Karpas-422 (cell line): ENCODE data around the gene OTOG. TPM values are rescaled to one million over a fixed set of nuclear protein-coding genes. Genes with fewer than 3 reads are reported as not detected.

Source experiments
- DNase-seq: peaks from one replicate; pipeline ENCODE4 v3.0.0-alpha.2; 2015
- H2AFZ ChIP-seq: fragments of 200-600 bp; sonication (generic); 2 replicates; pipeline ENCODE4 v1.6.1; 2014; ENCODE audit warnings: antibody characterized with exemption, low read length, mixed read lengths
- H3K27ac ChIP-seq: fragments of 200-600 bp; sonication (generic); 2 replicates; pipeline ENCODE4 v1.5.1; 2014; ENCODE audit warnings: mild to moderate bottlenecking, low read length, moderate library complexity
- H3K27me3 ChIP-seq: fragments of 200-600 bp; sonication (generic); 2 replicates; pipeline ENCODE4 v1.6.1; 2014; ENCODE audit warnings: low read length, mixed read lengths
- H3K36me3 ChIP-seq: fragments of 200-600 bp; sonication (generic); 2 replicates; pipeline ENCODE4 v1.6.1; 2014; ENCODE audit warnings: low read length, mixed read lengths; ENCODE audit not compliant: insufficient read depth
- H3K4me1 ChIP-seq: fragments of 200-600 bp; sonication (generic); 2 replicates; pipeline ENCODE4 v1.6.1; 2014; ENCODE audit warnings: mild to moderate bottlenecking, low read length, mixed read lengths
- H3K4me2 ChIP-seq: fragments of 200-600 bp; sonication (generic); 2 replicates; pipeline ENCODE4 v1.6.1; 2014; ENCODE audit warnings: low read length, low read depth, mild to moderate bottlenecking; ENCODE audit not compliant: poor library complexity, severe bottlenecking
- H3K4me3 ChIP-seq: fragments of 200-600 bp; sonication (generic); 2 replicates; pipeline ENCODE4 v1.5.1; 2014; ENCODE audit warnings: mild to moderate bottlenecking, antibody characterized with exemption, low read length, mixed read lengths
- H3K79me2 ChIP-seq: fragments of 200-600 bp; sonication (generic); 2 replicates; pipeline ENCODE4 v1.6.1; 2014; ENCODE audit warnings: mild to moderate bottlenecking, low read length, mixed read lengths
- H3K9ac ChIP-seq: fragments of 200-600 bp; sonication (generic); 2 replicates; pipeline ENCODE4 v1.6.0; 2014; ENCODE audit warnings: low read length
- H3K9me2 ChIP-seq: fragments of 200-600 bp; sonication (generic), shearing (Covaris generic); replicated peaks from 2 replicates; pipeline ENCODE4 v1.6.0; 2014; ENCODE audit warnings: mild to moderate bottlenecking, low read length, moderate library complexity; ENCODE audit not compliant: insufficient read depth
- H3K9me3 ChIP-seq: fragments of 300-700, 200-600 bp; sonication (generic); 2 replicates; pipeline ENCODE4 v1.6.1; 2014; ENCODE audit warnings: low read length, mixed read lengths
- H4K20me1 ChIP-seq: fragments of 200-600 bp; sonication (generic); 2 replicates; pipeline ENCODE4 v1.6.1; 2014; ENCODE audit warnings: mild to moderate bottlenecking, antibody characterized with exemption, low read length, low read depth; ENCODE audit not compliant: insufficient read depth
- total RNA-seq: library from RNA; depleted of rRNA; stranded (reverse); fragments of >200 nt; shearing (Covaris generic); gene quantifications from 2 replicates; pipeline ENCODE4 v1.2.3, GENCODE V29; 2014; ENCODE audit warnings: low replicate concordance

Gene OTOG
- total RNA-seq, 1 experiment from 2014 or later: not detected

DNA sequence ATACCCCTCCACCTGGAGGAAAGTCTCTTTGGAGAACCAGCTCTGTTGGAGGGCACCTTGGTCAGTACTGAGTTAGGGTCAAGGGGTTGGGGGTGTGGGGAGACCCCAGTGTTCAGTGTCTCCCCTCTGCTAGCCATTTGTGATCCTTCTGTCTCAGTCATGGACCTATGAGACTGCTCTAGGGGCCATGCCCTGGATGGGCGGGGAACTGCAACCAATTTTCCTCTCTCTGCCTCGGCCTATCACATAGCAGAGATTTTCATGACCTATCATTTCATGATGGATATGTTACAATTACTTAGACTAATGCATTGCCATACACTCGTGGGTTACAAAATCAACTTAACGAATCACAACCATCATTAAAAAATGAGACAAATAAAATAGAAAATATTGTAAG is 7.4 kb downstream of the OTOG start:
- Histone ChIP-seq H3K9ac (no peak overlapping the region), H3K27ac (no peak overlapping the region), H3K9me2 (no peaks in the 10 kb centered on the region), H3K4me1 (no peaks in the 10 kb centered on the region), H3K9me3 (no peaks in the 10 kb centered on the region), H3K4me2 (no peak overlapping the region), H3K27me3 (no peaks in the 10 kb centered on the region), H3K79me2 (no peaks in the 10 kb centered on the region), H3K36me3 (no peaks in the 10 kb centered on the region), H2AFZ (no peak overlapping the region), H3K4me3 (no peak overlapping the region), H4K20me1 (no peaks in the 10 kb centered on the region)
- DNase-seq: no peak

DNA sequence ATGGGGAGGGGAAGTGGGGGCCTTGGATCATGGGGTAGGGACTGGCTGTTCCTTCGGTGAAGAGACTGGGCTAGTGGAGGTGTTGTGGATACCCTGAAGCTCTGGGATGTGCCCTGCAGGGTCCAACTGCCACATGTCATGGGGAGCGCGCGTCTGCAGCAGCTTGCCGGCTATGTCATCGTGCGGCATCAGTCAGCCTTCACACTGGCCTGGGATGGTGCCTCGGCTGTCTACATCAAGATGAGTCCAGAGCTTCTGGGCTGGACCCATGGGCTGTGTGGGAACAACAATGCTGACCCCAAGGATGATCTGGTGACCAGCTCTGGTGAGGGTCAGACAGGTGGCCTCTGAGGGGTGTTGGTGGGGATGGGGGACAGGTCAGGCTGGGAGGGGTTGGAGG is 9.9 kb downstream of the OTOG start:
- H3K9ac ChIP-seq: no peak overlapping the region
- H3K79me2 ChIP-seq: no peaks in the 10 kb centered on the region
- H3K4me1 ChIP-seq: no peaks in the 10 kb centered on the region
- no peak overlapping the region for H3K4me2 ChIP-seq
- H3K27me3 ChIP-seq: no peaks in the 10 kb centered on the region
- H3K9me3 ChIP-seq: no peaks in the 10 kb centered on the region
- no peak overlapping the region for H2AFZ ChIP-seq
- no peaks in the 10 kb centered on the region for H3K9me2 ChIP-seq
- H3K36me3 ChIP-seq: no peaks in the 10 kb centered on the region
- no peak overlapping the region for H3K27ac ChIP-seq
- no peaks in the 10 kb centered on the region for H4K20me1 ChIP-seq
- H3K4me3 ChIP-seq: no peak overlapping the region
- DNase-seq: no peak

- no peaks in the 10 kb centered on the region for H3K36me3 ChIP-seq
- no peaks in the 10 kb centered on the region for H4K20me1 ChIP-seq
- no peak overlapping the region for H3K9ac ChIP-seq
- H3K4me2 ChIP-seq: no peak overlapping the region
- H3K4me3 ChIP-seq: no peak overlapping the region
- no peak for DNase-seq
- no peaks in the 10 kb centered on the region for H3K9me3 ChIP-seq
- no peaks in the 10 kb centered on the region for H3K9me2 ChIP-seq
- no peak overlapping the region for H3K27ac ChIP-seq
- H2AFZ ChIP-seq: no peak overlapping the region
- H3K4me1 ChIP-seq: no peaks in the 10 kb centered on the region
- no peaks in the 10 kb centered on the region for H3K79me2 ChIP-seq
- no peaks in the 10 kb centered on the region for H3K27me3 ChIP-seq
Measured at GRCh38 chr11:17558025-17558780, 11.1 kb downstream of the OTOG start.

GRCh38 chr11:17558916-17559315 is 11.9 kb downstream of the OTOG start:
- no peaks in the 10 kb centered on the region for H3K36me3 ChIP-seq
- H3K9me3 ChIP-seq: no peaks in the 10 kb centered on the region
- no peak overlapping the region for H2AFZ ChIP-seq
- no peak overlapping the region for H3K4me3 ChIP-seq
- no peak overlapping the region for H3K9ac ChIP-seq
- DNase-seq: no peak
- H3K4me1 ChIP-seq: no peaks in the 10 kb centered on the region
- H3K27ac ChIP-seq: no peak overlapping the region
- H3K4me2 ChIP-seq: no peak overlapping the region
- H3K27me3 ChIP-seq: no peaks in the 10 kb centered on the region
- H3K9me2 ChIP-seq: no peaks in the 10 kb centered on the region
- H4K20me1 ChIP-seq: no peaks in the 10 kb centered on the region
- H3K79me2 ChIP-seq: no peaks in the 10 kb centered on the region

DNA sequence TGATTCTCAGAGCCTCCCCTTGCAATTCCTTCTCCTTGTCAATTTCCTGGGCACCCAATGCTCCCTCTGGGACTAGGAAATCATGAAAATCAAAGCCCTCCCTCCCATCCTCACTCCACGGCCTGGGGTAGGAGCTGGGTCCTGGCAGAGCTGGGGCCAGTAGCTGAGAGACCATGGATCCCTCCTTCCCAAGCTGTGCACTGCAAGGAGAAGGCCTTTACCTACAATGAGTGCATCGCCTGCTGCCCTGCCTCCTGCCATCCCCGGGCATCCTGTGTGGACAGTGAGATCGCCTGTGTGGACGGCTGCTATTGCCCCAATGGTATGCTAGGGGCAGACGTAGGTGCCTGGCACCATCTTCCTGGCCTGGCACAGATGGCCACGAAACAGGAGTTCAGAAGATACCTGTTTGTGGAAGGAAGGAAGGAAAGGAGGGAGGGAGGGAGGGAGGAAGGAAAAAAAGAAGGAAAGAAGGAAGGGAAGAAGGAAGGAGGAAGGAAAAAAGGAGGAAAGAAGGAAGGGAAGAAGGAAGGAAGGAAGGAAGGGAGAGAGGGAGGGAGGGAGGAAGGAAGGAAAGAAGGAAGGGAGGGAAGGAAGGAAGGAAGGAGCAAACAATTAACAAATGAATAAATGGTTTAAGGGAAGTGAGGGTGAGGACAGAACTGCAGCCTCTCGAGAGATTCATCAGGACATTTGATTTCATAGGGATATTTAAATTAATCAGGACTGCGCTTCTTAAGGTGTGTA is 12.5 kb downstream of the OTOG start:
- Histone ChIP-seq H3K36me3 (no peaks in the 10 kb centered on the region), H3K9me3 (no peaks in the 10 kb centered on the region), H3K27me3 (no peaks in the 10 kb centered on the region), H3K9me2 (no peaks in the 10 kb centered on the region), H3K79me2 (no peaks in the 10 kb centered on the region), H3K9ac (no peak overlapping the region), H4K20me1 (no peaks in the 10 kb centered on the region), H3K4me2 (no peak overlapping the region), H3K4me3 (no peak overlapping the region), H2AFZ (no peak overlapping the region), H3K27ac (no peak overlapping the region), H3K4me1 (no peaks in the 10 kb centered on the region)
- no peak for DNase-seq

DNA sequence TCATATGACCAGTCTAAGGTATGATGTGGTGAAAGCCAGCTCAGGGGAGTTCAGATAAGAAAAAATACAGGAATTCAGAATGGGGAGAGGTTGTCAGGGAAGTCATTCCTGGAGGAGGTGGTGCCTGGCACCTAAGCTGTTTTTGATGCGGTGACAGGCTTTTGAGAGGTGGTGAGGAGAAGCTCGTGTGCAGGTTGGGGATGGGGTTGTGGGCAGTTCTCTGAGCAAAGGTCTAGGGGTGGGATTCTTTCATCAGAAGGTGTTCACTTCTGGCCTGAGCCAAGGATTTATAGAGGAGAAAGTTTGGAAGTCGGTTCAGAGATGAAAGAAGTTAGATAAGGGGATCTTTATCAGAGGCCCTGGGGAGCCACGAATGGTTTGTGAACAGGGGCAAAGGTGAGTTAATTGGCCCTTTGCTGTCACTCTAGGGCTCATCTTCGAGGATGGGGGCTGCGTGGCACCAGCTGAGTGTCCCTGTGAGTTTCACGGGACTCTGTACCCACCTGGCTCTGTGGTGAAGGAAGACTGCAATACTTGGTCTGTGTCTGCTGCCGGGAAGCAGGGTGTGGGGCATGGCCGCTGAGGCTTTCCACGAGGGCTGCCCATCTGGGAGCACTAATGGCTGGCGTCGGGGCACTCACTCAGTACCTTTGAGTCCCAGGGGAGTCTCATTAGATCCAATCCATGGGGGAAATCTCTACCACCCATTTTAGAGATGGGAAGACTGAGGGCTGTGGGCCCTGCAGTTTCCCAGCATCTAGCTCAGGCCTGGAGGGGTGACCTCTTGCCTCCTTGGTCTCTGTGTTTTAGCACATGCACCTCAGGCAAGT is 13.4 kb downstream of the OTOG start:
- Histone ChIP-seq H2AFZ (no peak overlapping the region), H4K20me1 (no peaks in the 10 kb centered on the region), H3K27ac (no peak overlapping the region), H3K27me3 (no peaks in the 10 kb centered on the region), H3K4me3 (no peak overlapping the region), H3K36me3 (no peaks in the 10 kb centered on the region), H3K4me1 (no peaks in the 10 kb centered on the region), H3K9ac (no peak overlapping the region), H3K9me2 (no peaks in the 10 kb centered on the region), H3K9me3 (no peaks in the 10 kb centered on the region), H3K4me2 (no peak overlapping the region), H3K79me2 (no peaks in the 10 kb centered on the region)
- DNase-seq: no peak

DNA sequence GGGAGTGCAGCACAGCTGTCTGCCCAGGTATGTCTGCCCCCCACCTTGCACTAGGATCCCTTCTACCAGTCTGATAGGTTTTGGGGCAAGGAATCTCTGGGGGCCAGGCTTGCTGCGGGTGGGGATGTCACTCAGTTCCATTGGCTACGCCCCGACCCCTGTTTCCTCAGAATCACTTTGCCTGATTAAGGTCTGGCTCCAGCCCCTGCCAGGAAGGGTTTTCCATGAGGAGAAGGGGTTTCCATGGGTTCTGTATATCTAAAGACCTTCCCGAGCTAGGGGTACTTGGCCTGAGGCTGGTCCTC is 14.0 kb downstream of the OTOG start:
- H3K79me2 ChIP-seq: no peaks in the 10 kb centered on the region
- no peak overlapping the region for H2AFZ ChIP-seq
- H3K27me3 ChIP-seq: no peaks in the 10 kb centered on the region
- no peak for DNase-seq
- no peaks in the 10 kb centered on the region for H3K9me3 ChIP-seq
- H3K4me1 ChIP-seq: no peaks in the 10 kb centered on the region
- H3K36me3 ChIP-seq: no peaks in the 10 kb centered on the region
- H3K9ac ChIP-seq: no peak overlapping the region
- no peaks in the 10 kb centered on the region for H3K9me2 ChIP-seq
- no peak overlapping the region for H3K4me3 ChIP-seq
- no peaks in the 10 kb centered on the region for H4K20me1 ChIP-seq
- H3K27ac ChIP-seq: no peak overlapping the region
- no peak overlapping the region for H3K4me2 ChIP-seq

DNA sequence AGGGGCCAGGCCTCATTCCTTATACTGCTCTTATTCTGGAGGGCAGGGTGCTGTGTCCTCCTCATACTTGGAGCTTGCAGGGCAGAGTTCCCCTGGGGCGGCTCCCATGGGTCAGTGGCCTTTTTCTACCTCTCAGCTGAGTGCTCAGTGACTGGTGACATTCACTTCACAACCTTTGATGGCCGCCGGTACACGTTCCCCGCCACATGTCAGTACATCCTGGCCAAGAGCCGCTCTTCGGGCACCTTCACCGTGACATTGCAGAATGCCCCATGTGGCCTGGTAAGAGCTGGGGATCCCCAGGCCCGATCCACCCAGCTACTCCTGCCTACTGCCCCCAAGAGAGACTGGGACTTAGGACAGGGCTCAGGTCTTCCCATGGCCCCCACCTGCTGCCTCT is 14.5 kb downstream of the OTOG start:
- Histone ChIP-seq H3K4me3 (no peak overlapping the region), H2AFZ (no peak overlapping the region), H3K27me3 (no peaks in the 10 kb centered on the region), H3K36me3 (no peaks in the 10 kb centered on the region), H3K4me2 (no peak overlapping the region), H3K9me2 (no peaks in the 10 kb centered on the region), H3K4me1 (no peaks in the 10 kb centered on the region), H3K27ac (no peak overlapping the region), H3K9ac (no peak overlapping the region), H3K79me2 (no peaks in the 10 kb centered on the region), H4K20me1 (no peaks in the 10 kb centered on the region), H3K9me3 (no peaks in the 10 kb centered on the region)
- no peak for DNase-seq
